HepG2 (cell line): Measurements from ENCODE around the gene FAM193A. TPM values are rescaled to one million over a fixed set of nuclear protein-coding genes. Genes with fewer than 3 reads are reported as not detected.

Experiments
- MBNL3 ChIP-seq: fragments of 250-450 bp; sonication (Bioruptor Pico); conservative IDR thresholded peaks from 2 replicates; pipeline ENCODE4 v1.8.0; 2022; ENCODE audit warnings: mild to moderate bottlenecking, inconsistent platforms
- MYPOP ChIP-seq: sonication (generic); formaldehyde crosslinking; IDR thresholded peaks from 2 replicates; pipeline ENCODE4 v1.8.1; 2023; ENCODE audit warnings: mild to moderate bottlenecking, moderate library complexity, missing genetic modification reagents
- NFKB2 ChIP-seq: sonication (generic); formaldehyde crosslinking; IDR thresholded peaks from 2 replicates; pipeline ENCODE4 v1.4.0; 2020; ENCODE audit warnings: missing genetic modification reagents, borderline replicate concordance
- NR2F6 ChIP-seq, 2 experiments: IDR thresholded peaks; 2 replicates each; pipeline ENCODE4 v1.6.1; 2016; ENCODE audit warnings: antibody characterized with exemption in 1 of 2, mild to moderate bottlenecking in 1 of 2
- PHF20 ChIP-seq: sonication (generic); formaldehyde crosslinking; IDR thresholded peaks from 2 replicates; pipeline ENCODE4 v1.5.0; 2020; ENCODE audit warnings: mild to moderate bottlenecking, missing genetic modification reagents
- POLR2G ChIP-seq: fragments of 200-400 bp; formaldehyde crosslinking; IDR thresholded peaks from 2 replicates; pipeline ENCODE4 v1.6.1; 2018; ENCODE audit warnings: mild to moderate bottlenecking, low read depth, low read length, moderate library complexity
- PREB ChIP-seq: sonication (generic); formaldehyde crosslinking; IDR thresholded peaks from 2 replicates; pipeline ENCODE4 v1.4.0; 2020; ENCODE audit warnings: missing genetic modification reagents
- SP4 ChIP-seq: sonication (generic); formaldehyde crosslinking; IDR thresholded peaks from 2 replicates; pipeline ENCODE4 v1.8.1; 2023; ENCODE audit warnings: mild to moderate bottlenecking, missing genetic modification reagents
- ZBTB25 ChIP-seq: IDR thresholded peaks from 2 replicates; pipeline ENCODE4 v1.6.1; 2018; ENCODE audit warnings: missing genetic modification reagents
- ZBTB38 ChIP-seq: sonication (generic); formaldehyde crosslinking; IDR thresholded peaks from 2 replicates; pipeline ENCODE4 v1.5.1; 2020; ENCODE audit warnings: mild to moderate bottlenecking, missing genetic modification reagents
- ZNF589 ChIP-seq: sonication (generic); formaldehyde crosslinking; conservative IDR thresholded peaks from 2 replicates; pipeline ENCODE4 v1.8.0; 2022; ENCODE audit warnings: mild to moderate bottlenecking, moderate library complexity, missing genetic modification reagents
- ZNF687 ChIP-seq: sonication (generic); formaldehyde crosslinking; IDR thresholded peaks from 2 replicates; pipeline ENCODE4 v1.5.1; 2020; ENCODE audit warnings: mild to moderate bottlenecking, missing genetic modification reagents, moderate library complexity
- ZNF770 ChIP-seq: sonication (generic); formaldehyde crosslinking; IDR thresholded peaks from 2 replicates; pipeline ENCODE4 v1.5.0; 2020; ENCODE audit warnings: mild to moderate bottlenecking, missing genetic modification reagents
- polyA plus RNA-seq, 8 experiments: library from polyadenylated mRNA; depleted of rRNA in 3 of 8; stranded (reverse) in 7 of 8; unstranded in 1 of 8; fragments of >200 nt; fragmentation: Illumina TruSeq in 4 of 8; extraction: Trizol in 4 of 8; gene quantifications; 2 replicates each; pipeline versions ENCODE4 v1.2.1 to v1.2.3, GENCODE V29; 2011 to 2016; ENCODE audit warnings: low read depth in 4 of 8, missing spikeins in 1 of 8, mixed read lengths in 1 of 8; ENCODE audit not compliant: insufficient read depth in 1 of 8
- total RNA-seq, 5 experiments: library from RNA; depleted of rRNA; stranded (reverse); fragments of >200 nt; fragmentation: Illumina TruSeq; extraction: Trizol; gene quantifications; 2 replicates each; pipeline ENCODE4 v1.2.3, GENCODE V29; 2016; ENCODE audit warnings: low read depth in 1 of 5

Gene FAM193A
- total and polyA plus RNA-seq, 2 of the 13 experiments (the other 11 are each of a cell fraction or from before 2014, with no cell fraction given) = 5.7 to 8.7 TPM

GRCh38 chr4:2537011-2537830, 774 bp downstream of the FAM193A start (continued):
- TF ChIP-seq ZNF687 (CRISPR knock-in tag) (peak; percentile 75), PREB (CRISPR knock-in tag) (0 out of 2 replicates have a peak, but pooled peaks have one; percentile 28), SP4 (CRISPR knock-in tag) (0 out of 2 replicates have a peak, but pooled peaks have one; percentile 19), ZBTB25 (0 out of 2 replicates have a peak, but pooled peaks have one; percentile 18), ZNF589 (CRISPR knock-in tag) (no peak), MYPOP (CRISPR knock-in tag) (peak; percentile 56; the same call in 1 of the 2 replicates), PHF20 (CRISPR knock-in tag) (0 out of 2 replicates have a peak, but pooled peaks have one; percentile 22), ZBTB38 (CRISPR knock-in tag) (peak; percentile 53; the same call in 1 of the 2 replicates), ZNF770 (CRISPR knock-in tag) (0 out of 2 replicates have a peak, but pooled peaks have one; percentile 9), NFKB2 (CRISPR knock-in tag) (peak; percentile 47; the same call in 1 of the 2 replicates), POLR2G (0 out of 2 replicates have a peak, but pooled peaks have one; percentile 34), MBNL3 (CRISPR knock-in tag) (no peak), NR2F6 (IDR thresholded peaks at IDR 0.05) (no peak), NR2F6 (CRISPR knock-in tag; IDR thresholded peaks at IDR 0.05) (no peak)
